ENCODE data around the gene PCDHA7.
A peak's percentile ranks its signal among the peaks of the same experiment; 100 is the strongest.
"Not testable (repeated sequence)": the region's sequence is repeated elsewhere in the genome, so short reads cannot be mapped to it uniquely, and the experiment has no call there.

Gene PCDHA7

GRCh38 chr5:140833993-140834392 is at the start of gene PCDHA7:
TSS of gene PCDHA7 (plus strand) at chr5:140834269. CDS start at chr5:140834384, 115 bp downstream.
- TF ChIP-seq CTCF (conservative IDR thresholded peaks at IDR 0.05): 0 out of 2 replicates have a peak, but pooled peaks have one; percentile 24
- no peak within 1 kb of the TSS for H3K27ac ChIP-seq

GRCh38 chr5:140785905-140786686 is 48.0 kb upstream of the PCDHA7 start, which contains the start of gene PCDHA1:
TSS of gene PCDHA1 (plus strand) at chr5:140786140.
- no peak for TF ChIP-seq CTCF (conservative IDR thresholded peaks at IDR 0.05)
- H3K27ac ChIP-seq: no peak within 1 kb of the TSS

DNA sequence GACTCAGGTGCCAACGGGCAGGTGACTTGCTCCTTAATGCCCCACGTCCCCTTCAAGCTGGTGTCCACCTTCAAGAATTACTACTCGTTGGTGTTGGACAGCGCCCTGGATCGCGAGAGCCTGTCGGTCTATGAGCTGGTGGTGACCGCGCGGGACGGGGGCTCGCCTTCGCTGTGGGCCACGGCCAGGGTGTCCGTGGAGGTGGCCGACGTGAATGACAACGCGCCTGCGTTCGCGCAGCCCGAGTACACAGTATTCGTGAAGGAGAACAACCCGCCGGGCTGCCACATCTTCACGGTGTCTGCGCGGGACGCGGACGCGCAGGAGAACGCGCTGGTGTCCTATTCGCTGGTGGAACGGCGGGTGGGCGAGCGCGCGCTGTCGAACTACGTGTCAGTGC is 46.6 kb upstream of the PCDHA7 start:
- not testable (repeated sequence) for H3K27ac ChIP-seq

DNA sequence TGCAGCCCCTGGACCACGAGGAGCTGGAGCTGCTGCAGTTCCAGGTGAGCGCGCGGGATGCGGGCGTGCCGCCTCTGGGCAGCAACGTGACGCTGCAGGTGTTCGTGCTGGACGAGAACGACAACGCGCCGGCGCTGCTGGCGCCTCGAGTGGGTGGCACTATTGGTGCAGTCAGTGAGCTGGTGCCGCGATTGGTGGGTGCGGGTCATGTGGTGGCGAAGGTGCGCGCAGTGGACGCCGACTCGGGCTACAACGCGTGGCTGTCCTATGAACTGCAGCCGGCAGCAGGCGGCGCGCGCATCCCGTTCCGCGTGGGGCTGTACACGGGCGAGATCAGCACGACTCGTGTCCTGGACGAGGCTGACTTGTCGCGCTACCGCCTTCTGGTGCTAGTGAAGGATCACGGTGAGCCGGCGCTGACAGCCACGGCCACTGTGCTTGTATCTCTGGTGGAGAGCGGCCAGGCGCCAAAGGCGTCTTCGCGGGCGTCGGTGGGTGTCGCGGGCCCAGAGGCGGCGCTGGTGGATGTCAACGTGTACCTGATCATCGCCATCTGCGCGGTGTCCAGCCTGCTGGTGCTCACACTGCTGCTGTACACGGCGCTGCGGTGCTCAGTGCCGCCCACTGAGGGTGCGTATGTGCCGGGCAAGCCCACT is 46.1 kb upstream of the PCDHA7 start:
- not testable (repeated sequence) for H3K27ac ChIP-seq

DNA sequence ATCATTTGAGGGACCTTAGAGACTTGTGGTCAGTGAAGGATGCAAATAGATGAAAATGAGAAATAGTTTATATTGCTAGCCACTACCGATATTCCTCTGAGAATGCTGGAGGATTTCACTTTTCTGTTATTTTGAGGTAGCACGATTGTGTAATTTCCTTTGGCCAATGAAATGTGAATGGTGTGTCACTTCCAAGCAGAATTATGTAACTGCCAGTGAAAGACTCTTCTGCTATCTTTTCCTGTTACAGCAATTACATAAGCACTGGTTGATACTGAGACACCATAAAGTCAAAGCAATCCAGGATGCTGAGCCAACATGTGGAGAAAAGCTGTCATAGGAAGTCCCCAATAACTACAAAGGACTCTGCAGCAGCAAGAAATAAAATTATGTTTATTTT is 43.0 kb upstream of the PCDHA7 start:
- TF ChIP-seq CTCF (conservative IDR thresholded peaks at IDR 0.05): no peak
- no peak overlapping the region for H3K27ac ChIP-seq

GRCh38 chr5:140794595-140795258 is 39.3 kb upstream of the PCDHA7 start, which contains the start of gene PCDHA2:
TSS of gene PCDHA2 (plus strand) at chr5:140794852.
- TF ChIP-seq CTCF (conservative IDR thresholded peaks at IDR 0.05): peak; percentile 38
- H3K27ac ChIP-seq: no peak within 1 kb of the TSS

DNA sequence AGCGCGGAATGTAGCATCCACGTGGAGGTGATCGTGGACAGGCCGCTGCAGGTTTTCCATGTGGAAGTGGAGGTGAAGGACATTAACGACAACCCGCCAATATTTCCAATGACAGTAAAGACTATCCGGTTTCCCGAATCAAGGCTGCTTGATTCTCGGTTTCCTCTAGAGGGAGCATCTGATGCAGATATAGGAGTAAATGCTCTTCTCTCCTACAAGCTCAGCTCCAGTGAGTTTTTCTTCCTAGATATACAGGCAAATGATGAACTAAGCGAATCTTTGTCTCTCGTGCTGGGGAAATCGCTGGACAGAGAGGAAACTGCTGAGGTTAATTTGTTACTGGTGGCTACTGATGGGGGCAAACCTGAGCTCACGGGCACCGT is 38.8 kb upstream of the PCDHA7 start:
- peak; percentile 18; the same call in 1 of the 2 replicates for TF ChIP-seq CTCF (conservative IDR thresholded peaks at IDR 0.05)
- no peak overlapping the region for H3K27ac ChIP-seq

DNA sequence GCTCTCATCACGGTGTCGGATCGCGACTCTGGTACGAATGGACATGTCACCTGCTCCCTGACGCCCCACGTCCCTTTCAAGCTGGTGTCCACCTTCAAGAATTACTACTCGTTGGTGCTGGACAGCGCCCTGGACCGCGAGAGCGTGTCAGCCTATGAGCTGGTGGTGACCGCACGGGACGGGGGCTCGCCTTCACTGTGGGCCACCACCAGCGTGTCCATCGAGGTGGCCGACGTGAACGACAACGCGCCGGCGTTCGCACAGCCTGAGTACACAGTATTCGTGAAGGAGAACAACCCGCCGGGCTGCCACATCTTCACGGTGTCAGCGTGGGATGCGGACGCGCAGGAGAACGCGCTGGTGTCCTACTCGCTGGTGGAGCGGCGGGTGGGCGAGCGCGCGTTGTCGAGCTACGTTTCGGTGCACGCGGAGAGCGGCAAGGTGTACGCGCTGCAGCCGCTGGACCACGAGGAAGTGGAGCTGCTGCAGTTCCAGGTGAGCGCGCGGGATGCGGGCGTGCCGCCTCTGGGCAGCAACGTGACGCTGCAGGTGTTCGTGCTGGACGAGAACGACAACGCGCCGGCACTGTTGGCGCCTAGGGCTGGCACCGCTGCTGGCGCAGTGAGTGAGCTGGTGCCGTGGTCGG is 37.9 kb upstream of the PCDHA7 start:
- not testable (repeated sequence) for H3K27ac ChIP-seq

All from VCaP (cell line).